Muscle of back (tissue), 13 donors: Measurements from ENCODE around the gene WFDC8. TPM values are rescaled to one million over a fixed set of nuclear protein-coding genes. Genes with fewer than 3 reads are reported as not detected.
"Not testable (repeated sequence)": the region's sequence is repeated elsewhere in the genome, so short reads cannot be mapped to it uniquely, and the experiment has no call there.

Experiments used
- DNase-seq, 3 donors: peaks; one replicate each; pipeline versions ENCODE4 v3.0.0 to v3.0.0-alpha.2; 2013
- long read RNA-seq, 9 donors: transcript quantifications; one replicate each; lab custom pipeline, GENCODE V29; 2026
- polyA plus RNA-seq, 10 donors: library from polyadenylated mRNA; unstranded; fragments of 120-200 nt; gene quantifications; one replicate each; pipeline ENCODE4 v1.2.1, GENCODE V29; 2013; ENCODE audit not compliant: insufficient read length in 10 of 10

Gene WFDC8
- polyA plus RNA-seq = not detected
- long read RNA-seq, donor 1 = 0 reads
- long read RNA-seq, donor 2 = 0 reads
- long read RNA-seq, donor 3 = 0 reads
- long read RNA-seq, donor 4 = 0 reads
- long read RNA-seq, donor 5 = 0 reads
- long read RNA-seq, donor 6 = 0 reads
- long read RNA-seq, donor 7 = 0 reads
- long read RNA-seq, donor 8 = 0 reads
- long read RNA-seq, donor 9 = 0 reads

- no peak for DNase-seq
These were observed at the start of gene WFDC8 for GRCh38 chr20:45579184-45579583. Gene WFDC8, minus strand, starts transcription at chr20:45579284. Its CDS starts 37 bp downstream, at chr20:45579247.

GRCh38 chr20:45626540-45626939 is 47.5 kb upstream of the WFDC8 start:
- no peak for DNase-seq

- DNase-seq = no peak
These were observed 42.5 kb upstream of the WFDC8 start for GRCh38 chr20:45621593-45621992.

- DNase-seq = no peak
These were observed 38.5 kb upstream of the WFDC8 start for GRCh38 chr20:45617591-45617990.

- DNase-seq = no peak
These were observed 33.2 kb upstream of the WFDC8 start for GRCh38 chr20:45612314-45612713.

- DNase-seq = peak in 1 of 3 donors; percentile 71
These were observed 32.0 kb upstream of the WFDC8 start for GRCh38 chr20:45611054-45611453.

- DNase-seq = no peak
These were observed 28.7 kb upstream of the WFDC8 start for GRCh38 chr20:45607810-45608209.

- no peak for DNase-seq
These were observed 16.2 kb upstream of the WFDC8 start for GRCh38 chr20:45595235-45595634.

GRCh38 chr20:45593498-45593897 is 14.4 kb upstream of the WFDC8 start:
- no peak for DNase-seq

GRCh38 chr20:45592574-45593189 is 13.6 kb upstream of the WFDC8 start:
- peak in 2 of 3 donors; percentile 1 to 13 for DNase-seq

GRCh38 chr20:45589725-45590124 is 10.6 kb upstream of the WFDC8 start:
- no peak for DNase-seq

- no peak for DNase-seq
These were observed 9.7 kb upstream of the WFDC8 start for GRCh38 chr20:45588800-45589199.

GRCh38 chr20:45585986-45586385 is 6.9 kb upstream of the WFDC8 start:
- not testable (repeated sequence) for DNase-seq

GRCh38 chr20:45584294-45584693 is 5.2 kb upstream of the WFDC8 start:
- not testable (repeated sequence) for DNase-seq

GRCh38 chr20:45583502-45583901 is 4.4 kb upstream of the WFDC8 start:
- DNase-seq = no peak

GRCh38 chr20:45581702-45582101 is 2.6 kb upstream of the WFDC8 start:
- DNase-seq = no peak

- no peak for DNase-seq
These were observed 853 bp downstream of the WFDC8 start for GRCh38 chr20:45578231-45578630.

- DNase-seq = no peak
These were observed 2.1 kb downstream of the WFDC8 start for GRCh38 chr20:45576995-45577394.

GRCh38 chr20:45575931-45576330 is 3.2 kb downstream of the WFDC8 start:
- no peak for DNase-seq

GRCh38 chr20:45569650-45570049 is 9.4 kb downstream of the WFDC8 start:
- DNase-seq = not testable (repeated sequence)

GRCh38 chr20:45564760-45565276 is 14.3 kb downstream of the WFDC8 start:
- no peak for DNase-seq

- no peak for DNase-seq
These were observed 23.9 kb downstream of the WFDC8 start for GRCh38 chr20:45555198-45555597.

GRCh38 chr20:45552456-45552855 is 26.6 kb downstream of the WFDC8 start:
- DNase-seq = no peak

GRCh38 chr20:45550765-45551164 is 28.3 kb downstream of the WFDC8 start:
- no peak for DNase-seq
